HT-29 (cell line): ENCODE measurements around the gene ZNF136. TPM values are rescaled to one million over a fixed set of nuclear protein-coding genes. Genes with fewer than 3 reads are reported as not detected.

Experiments
- DNase-seq: peaks from one replicate; pipeline ENCODE4 v3.0.0-alpha.2; 2015; ENCODE audit warnings: low spot score
- total RNA-seq: library from RNA; depleted of rRNA; stranded (reverse); fragments of >200 nt; shearing (Covaris generic); gene quantifications from 2 replicates; pipeline ENCODE4 v1.2.3, GENCODE V29; 2014; rRNA removed

Gene ZNF136
- total RNA-seq, 1 experiment from 2014 or later, result 0.61 TPM

DNA sequence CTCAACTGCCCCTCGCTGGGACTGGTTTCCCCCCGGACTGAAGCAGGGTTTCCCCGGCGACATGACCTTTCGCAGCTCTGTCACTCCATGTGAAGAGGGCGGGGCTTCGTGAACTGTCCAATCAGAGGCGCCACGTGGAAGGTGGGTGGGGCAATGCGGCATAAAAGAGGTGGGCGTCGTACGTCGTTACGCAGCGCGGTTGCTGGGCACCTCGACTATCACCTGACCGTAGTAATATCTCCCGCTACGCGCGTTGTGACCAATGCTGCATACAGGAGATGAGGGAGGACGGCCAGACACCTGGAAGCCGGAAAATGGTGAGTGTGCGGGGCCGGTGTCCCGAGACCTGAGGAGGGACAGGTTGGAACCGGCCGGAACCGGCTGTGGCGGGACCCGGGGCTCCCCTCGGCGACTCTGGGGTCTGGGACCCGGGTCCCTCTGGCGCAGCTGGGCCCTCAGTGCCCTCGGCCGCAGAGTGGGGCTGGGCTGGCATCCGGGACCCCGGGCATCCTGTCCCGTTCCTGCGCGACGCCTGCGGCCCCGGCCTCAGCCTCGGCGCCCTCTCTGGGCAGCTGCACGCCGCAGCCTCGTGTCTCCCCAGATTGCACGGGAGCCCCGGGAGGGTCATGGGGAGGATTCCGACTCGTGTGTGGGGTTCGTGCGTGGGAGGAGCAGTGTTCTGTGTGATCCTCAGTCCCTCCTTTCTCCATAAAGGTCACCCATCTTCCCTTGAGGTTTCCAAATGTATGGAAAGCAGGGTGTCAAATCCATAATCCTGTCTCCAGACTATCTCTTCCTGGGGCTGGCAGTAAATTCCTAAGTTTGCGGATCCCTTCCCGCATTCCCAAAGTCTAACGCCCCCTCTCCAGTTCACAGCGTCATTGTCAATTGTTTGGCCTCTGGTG is 32.2 kb downstream of the ZNF136 start:
- DNase-seq, result no peak

- DNase-seq, result no peak
These were observed 35.2 kb downstream of the ZNF136 start for GRCh38 chr19:12198136-12198535.

DNA sequence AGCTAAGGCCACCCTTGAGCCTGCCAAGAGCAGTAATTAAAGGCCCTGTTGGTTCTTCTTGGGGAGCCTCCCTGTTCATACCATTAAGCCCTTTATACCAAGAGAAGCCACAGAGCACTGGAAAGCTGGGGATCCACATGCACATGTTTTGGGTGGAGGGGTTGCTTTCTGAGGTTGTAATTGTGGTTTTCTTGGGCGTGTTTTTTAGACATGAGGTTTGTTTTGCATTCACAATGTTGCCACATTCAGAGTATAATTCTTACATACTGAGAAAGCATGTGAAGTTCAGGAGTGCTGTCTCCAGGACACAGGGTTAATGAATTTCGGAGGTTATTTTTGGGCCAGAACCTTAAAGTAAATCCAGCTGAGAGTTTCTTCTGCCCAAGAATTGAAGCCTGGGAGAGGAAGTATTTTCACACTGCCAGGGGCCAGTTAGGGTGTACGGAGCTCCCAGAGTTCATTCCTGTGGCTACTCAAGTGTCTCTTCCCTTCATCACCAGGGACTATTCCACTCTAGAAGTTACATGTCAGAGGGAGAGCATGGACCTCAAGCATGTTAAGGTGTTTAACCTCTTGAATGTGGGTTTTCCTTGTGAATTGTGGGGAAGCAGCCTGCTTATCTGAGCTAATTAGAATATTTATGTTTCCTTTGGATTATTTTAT is 37.0 kb downstream of the ZNF136 start:
- no peak for DNase-seq

DNA sequence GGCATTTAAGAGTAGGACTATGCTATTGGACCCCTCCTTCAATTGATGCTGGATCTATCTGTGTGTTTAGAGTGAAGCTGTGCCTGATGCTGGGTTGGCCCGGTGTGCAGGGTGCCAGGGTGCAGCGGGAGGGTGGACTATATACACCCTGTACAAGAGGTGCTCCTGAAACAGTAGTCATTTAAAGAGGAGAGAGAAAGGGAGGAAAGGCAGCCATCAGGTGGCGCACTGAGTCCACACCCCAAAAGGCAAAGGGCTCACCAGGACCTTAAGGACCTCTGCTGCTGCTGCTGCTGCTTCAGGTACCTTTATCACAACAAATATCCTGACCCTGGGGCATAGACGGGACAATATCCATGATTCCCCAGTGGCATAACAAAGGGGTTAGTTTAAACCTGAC is 39.4 kb downstream of the ZNF136 start:
- peak; percentile 34 for DNase-seq

DNA sequence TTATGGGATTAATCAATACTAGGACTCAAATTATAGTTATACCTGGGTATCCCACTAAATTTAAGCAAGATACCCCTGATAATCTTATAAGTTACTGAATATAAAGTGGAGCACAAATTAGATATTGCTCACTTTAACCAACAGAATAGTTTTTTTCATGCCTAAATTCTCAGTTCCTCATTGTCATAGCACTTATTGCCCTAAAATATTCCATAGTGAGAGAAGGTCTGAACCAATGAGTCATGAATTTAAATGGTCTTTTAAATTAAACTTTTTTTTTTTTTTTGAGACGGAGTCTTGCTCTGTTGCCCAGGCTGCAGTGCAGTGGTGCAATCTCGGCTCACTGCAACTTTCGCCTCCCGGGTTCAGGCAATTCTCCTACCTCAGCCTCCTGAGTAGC is 42.4 kb downstream of the ZNF136 start:
- DNase-seq, result no peak

DNA sequence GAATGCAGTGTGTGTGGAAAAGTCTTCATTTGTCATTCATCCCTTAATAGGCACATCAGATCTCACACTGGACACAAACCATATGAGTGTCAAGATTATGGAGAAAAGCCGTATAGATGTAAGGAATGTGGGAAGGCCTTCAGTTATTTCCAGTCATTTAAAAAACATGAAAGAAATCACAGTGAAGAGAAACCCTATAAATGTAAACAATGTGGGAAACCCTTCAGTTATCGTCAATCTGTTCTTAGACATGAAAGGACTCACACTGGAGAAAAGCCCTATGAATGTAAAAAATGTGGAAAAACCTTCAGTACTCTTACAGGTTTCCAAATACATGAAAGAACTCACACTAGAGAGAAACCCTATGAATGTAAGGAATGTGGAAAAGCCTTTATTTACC is 45.3 kb downstream of the ZNF136 start:
- DNase-seq, result no peak

DNA sequence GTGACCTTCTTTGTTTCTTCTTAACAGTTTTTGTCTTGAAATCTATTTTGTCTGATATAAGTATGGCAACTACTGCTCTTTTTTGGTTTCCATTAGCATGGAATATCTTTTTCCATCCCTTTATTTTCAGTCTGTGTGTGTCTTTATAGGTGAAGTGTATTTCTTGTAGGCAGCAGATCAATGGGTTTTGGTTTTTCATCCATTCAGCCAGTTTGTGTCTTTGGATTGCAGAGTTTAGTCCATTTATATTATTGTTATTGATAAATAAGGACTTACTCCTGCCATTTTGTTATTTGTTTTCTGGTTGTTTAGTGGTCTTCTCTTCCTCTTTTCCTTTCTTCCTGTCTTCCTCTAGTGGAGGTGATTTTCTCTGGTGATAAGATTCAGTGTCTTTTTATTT is 54.4 kb downstream of the ZNF136 start:
- DNase-seq, result no peak

DNA sequence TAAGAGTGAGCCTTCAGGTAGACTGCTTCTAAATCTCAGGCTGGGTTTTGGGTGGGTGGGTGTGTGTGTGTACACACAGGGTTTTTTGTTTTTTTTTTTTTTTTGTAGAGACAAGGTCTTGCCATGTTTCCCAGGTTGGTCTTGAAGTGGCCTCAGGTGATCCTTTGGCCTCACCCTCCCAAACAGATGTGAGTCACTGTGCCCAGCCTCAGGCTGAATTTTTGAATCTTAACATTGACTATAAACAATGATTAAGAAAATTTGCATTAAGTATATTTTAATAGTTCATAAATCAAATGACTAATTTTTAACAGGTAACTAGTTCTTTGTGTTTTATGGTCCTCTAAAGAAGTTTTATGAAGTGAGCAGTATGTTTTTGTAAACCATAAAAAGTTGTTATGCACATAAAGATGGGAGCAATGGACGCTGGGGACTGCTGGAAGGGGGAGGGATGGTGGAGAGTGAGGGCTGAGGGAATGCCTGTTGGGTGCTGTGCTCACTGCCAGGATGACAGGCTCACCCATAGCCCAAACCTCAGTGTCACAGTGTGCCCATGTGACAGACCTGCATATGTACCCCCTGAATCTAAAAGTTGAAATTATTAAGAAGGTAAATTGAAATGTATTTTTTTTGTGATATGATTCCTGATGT is 60.2 kb downstream of the ZNF136 start:
- no peak for DNase-seq

DNA sequence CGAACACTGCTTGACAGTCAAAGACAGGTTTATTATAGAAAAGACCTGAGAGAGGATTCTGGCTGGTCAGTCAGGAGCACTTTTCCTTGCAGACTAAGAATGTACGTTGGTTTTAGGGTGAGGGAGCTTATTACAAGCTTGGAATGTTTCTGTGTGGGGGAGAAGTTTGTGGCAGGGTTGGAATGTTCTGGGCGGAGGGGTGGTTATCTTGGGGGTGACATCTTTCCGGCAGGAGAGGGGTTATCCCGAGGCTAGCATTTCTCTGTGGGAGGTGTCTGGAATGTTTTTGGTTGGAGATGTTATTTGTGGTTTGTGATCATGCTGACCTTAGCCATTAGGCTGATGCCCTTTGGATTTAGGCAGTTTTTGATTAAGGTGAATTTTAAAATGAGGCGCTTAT is 61.8 kb downstream of the ZNF136 start:
- DNase-seq, result no peak

DNA sequence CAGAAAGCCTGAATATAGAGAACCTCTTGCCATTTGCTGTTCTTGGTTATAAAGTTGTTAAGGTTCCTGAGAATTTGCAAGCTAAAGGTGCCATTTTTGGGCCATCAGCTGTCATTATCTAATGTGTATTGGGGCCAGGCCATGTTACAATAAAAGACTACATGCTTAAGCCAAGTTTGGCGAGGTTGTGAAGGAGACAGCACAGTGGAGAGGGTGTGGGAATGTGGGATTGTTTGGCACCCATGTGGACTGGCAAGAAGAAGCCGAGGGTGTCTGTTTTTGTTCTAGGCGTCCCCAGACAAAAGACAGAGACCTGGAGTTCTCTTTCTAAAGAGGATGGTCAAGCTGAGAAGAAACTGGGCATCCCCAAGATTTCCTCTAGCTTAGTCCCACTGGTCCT is 67.1 kb downstream of the ZNF136 start:
- DNase-seq, result no peak

DNA sequence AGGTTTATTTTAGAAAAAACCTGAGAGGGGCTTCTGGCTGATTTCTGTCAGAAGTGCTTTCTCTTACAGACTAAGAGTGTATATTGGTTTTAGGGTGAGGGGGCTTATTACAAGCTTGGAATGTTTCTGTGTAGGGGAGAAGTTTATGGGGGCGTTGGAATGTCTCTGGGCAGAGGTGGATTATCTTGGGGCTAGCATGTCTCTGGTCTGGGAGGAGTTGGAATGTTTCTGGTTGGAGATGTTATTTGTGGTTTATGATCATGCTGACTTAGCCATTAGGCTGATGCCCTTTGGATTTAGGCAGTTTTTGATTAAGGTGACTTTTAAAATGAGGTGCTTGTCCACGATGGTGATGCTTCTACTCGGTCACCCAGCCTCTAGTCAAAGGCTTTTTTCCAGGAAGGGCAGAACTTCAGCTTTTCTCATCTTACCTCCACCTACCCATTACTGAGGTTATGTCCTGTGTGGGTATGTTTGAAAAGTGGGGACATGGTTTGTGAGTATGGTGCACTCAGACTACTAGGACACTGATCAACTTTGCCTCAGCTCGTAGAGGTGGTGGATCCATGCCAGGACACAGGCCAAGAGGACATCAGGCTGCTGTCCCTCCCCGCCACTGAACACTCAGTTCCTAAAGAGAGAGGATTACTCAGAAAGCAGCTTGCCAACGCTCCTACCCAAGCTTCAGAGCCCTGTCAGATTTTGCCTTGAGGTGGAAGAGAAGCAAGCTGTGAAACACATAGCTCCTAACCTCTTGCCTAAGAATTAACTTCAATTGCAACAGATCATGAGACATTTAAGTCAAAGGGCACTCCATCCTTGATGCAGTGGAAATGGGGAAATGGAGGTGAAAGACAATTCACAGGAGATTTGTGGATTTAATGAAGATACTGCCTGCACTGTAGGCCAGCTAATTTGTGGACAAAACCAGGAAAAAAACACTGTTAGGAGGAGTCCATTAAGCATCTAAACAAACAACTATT is 68.1 kb downstream of the ZNF136 start:
- DNase-seq, result no peak

- DNase-seq, result no peak
These were observed 70.1 kb downstream of the ZNF136 start for GRCh38 chr19:12232961-12233360.

- no peak for DNase-seq
These were observed 74.4 kb downstream of the ZNF136 start for GRCh38 chr19:12237143-12237839.

Other genes with a start within 250 kb of the ZNF136 start
- 2.1 and 3.1 TPM in 2 replicates for gene ZNF700, start 238.0 kb upstream of the ZNF136 start, total RNA-seq
- 0.20 and 0.76 TPM in 2 replicates for gene ZNF763, start 198.1 kb upstream of the ZNF136 start, total RNA-seq
- gene ZNF433, start 127.4 kb upstream of the ZNF136 start, total RNA-seq, result 0.21 and 0.79 TPM in 2 replicates
- gene ZNF878, start 110.1 kb upstream of the ZNF136 start, total RNA-seq, result 0.16 TPM in 1 of 2 replicates, not detected in the other
- gene ZNF844, start 98.4 kb upstream of the ZNF136 start, total RNA-seq, result 0.86 and 0.99 TPM in 2 replicates
- 1.1 TPM in 2 replicates for gene ZNF20, start 22.7 kb upstream of the ZNF136 start, total RNA-seq
- not detected in 2 replicates for gene ZNF625, start 6.4 kb upstream of the ZNF136 start, total RNA-seq
- gene ZNF44, start 131.8 kb downstream of the ZNF136 start, total RNA-seq, result 0.94 and 3.0 TPM in 2 replicates
- 0.25 and 0.70 TPM in 2 replicates for gene ZNF563, start 170.5 kb downstream of the ZNF136 start, total RNA-seq
- 0.03 and 0.05 TPM in 2 replicates for gene ZNF442, start 202.6 kb downstream of the ZNF136 start, total RNA-seq
- 2.4 and 5.4 TPM in 2 replicates for gene ZNF799, start 238.2 kb downstream of the ZNF136 start, total RNA-seq